HG02840 (cell line): ENCODE results near the gene PKN1.
"Not testable (repeated sequence)": the region's sequence is repeated elsewhere in the genome, so short reads cannot be mapped to it uniquely, and the experiment has no call there.

Source experiments
- ATAC-seq: cut with Tn5 transposase; IDR thresholded peaks from one replicate; pipeline ENCODE4 v1.9.1; 2021; ENCODE audit warnings: mild to moderate bottlenecking, moderate library complexity, moderate number of reproducible peaks; ENCODE audit not compliant: unreplicated experiment, low FRiP score

The PKN1 gene

GRCh38 chr19:14452303-14452702 lies 19.2 kb downstream of the PKN1 start:
- not testable (repeated sequence) for ATAC-seq

GRCh38 chr19:14459703-14460102 lies 26.6 kb downstream of the PKN1 start:
- ATAC-seq, result no peak

GRCh38 chr19:14460935-14461334 lies 27.8 kb downstream of the PKN1 start:
- ATAC-seq, result no peak

- not testable (repeated sequence) for ATAC-seq
Observed at GRCh38 chr19:14462401-14462800, 29.3 kb downstream of the PKN1 start.

GRCh38 chr19:14463747-14464146 lies 30.6 kb downstream of the PKN1 start:
- ATAC-seq, result no peak

GRCh38 chr19:14467391-14467790 lies 34.3 kb downstream of the PKN1 start:
- ATAC-seq, result no peak

- no peak for ATAC-seq
Observed at GRCh38 chr19:14467816-14468215, 34.7 kb downstream of the PKN1 start.

- ATAC-seq, result no peak
Observed at GRCh38 chr19:14470031-14470876, 37.1 kb downstream of the PKN1 start.

GRCh38 chr19:14471436-14472187 lies 38.5 kb downstream of the PKN1 start:
- ATAC-seq, result no peak

- ATAC-seq, result no peak
Observed at GRCh38 chr19:14472202-14472938, 39.3 kb downstream of the PKN1 start.

- ATAC-seq, result no peak
Observed at GRCh38 chr19:14473073-14473977, 40.2 kb downstream of the PKN1 start.

GRCh38 chr19:14473978-14474578 lies 41.0 kb downstream of the PKN1 start:
- no peak for ATAC-seq

- no peak for ATAC-seq
Observed at GRCh38 chr19:14474827-14475226, 41.7 kb downstream of the PKN1 start.

GRCh38 chr19:14475251-14476073 lies 42.4 kb downstream of the PKN1 start, which contains the start of gene PTGER1:
Gene PTGER1 (minus strand): TSS chr19:14475354. CDS start chr19:14474320, 1,034 bp downstream.
- no peak for ATAC-seq

GRCh38 chr19:14476327-14476672 lies 43.2 kb downstream of the PKN1 start:
- ATAC-seq, result no peak

- ATAC-seq, result no peak
Observed at GRCh38 chr19:14476673-14477401, 43.7 kb downstream of the PKN1 start.

- no peak for ATAC-seq
Observed at GRCh38 chr19:14477418-14478112, 44.5 kb downstream of the PKN1 start.
